SH-SY5Y (cell line): ENCODE data around the gene MCL1.

ENCODE experiments used
- GATA2 ChIP-seq: IDR thresholded peaks from 2 replicates; pipeline ENCODE4 v1.6.1; 2011; ENCODE audit warnings: mild to moderate bottlenecking, low read depth, low read length
- GATA3 ChIP-seq: IDR thresholded peaks from 2 replicates; pipeline ENCODE4 v1.6.1; 2011; ENCODE audit warnings: low read depth, mild to moderate bottlenecking, low read length, moderate library complexity

DNA sequence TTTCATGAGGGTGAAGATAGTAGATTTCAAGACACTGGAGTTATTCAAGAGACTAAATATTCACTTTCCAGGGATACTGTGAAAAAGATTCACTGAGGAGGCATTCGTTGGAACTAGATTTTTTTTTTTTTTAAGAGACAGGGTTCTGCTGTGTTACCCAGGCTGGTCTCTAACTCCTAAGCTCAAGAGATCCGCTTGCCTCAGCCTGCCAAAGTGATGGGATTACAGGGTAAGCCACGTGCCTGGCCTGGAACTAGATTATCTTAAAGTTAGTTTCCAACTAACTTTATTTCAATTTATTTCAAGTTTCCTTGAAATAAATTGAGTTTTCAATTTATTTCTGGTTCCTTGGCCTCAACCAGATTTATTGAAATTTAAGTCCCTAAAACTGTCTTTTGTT is 24.3 kb upstream of the MCL1 start:
- TF ChIP-seq GATA2 (no peak), GATA3 (no peak)
